Astrocyte of the cerebellum (primary cell): ENCODE results near the gene COTL1.

Experiments used
- DNase-seq: peaks from one replicate; pipeline ENCODE4 v3.0.0-alpha.2; 2011; ENCODE audit warnings: low read depth
- H3K4me3 ChIP-seq: 2 replicates; pipeline ENCODE4 v1.5.1; 2011; ENCODE audit warnings: mild to moderate bottlenecking, low read depth, low read length, moderate library complexity
- CTCF ChIP-seq: IDR thresholded peaks from 2 replicates; pipeline ENCODE4 v1.5.1; 2012; ENCODE audit warnings: low read length, low read depth, moderate library complexity, mild to moderate bottlenecking; ENCODE audit errors: missing control alignments
- in situ Hi-C: cut with HindIII; loops from 2 replicates; pipeline ENCODE4 v1.10.0; 2017; ENCODE audit warnings: low sequenced_read_pairs

Gene COTL1

GRCh38 chr16:84660973-84661372, 43.1 kb upstream of the COTL1 start:
- H3K4me3 ChIP-seq = no peak overlapping the region
- in situ Hi-C loops = loop anchor here (5.0 kb wide), 1 partner anchor 94 kb away; no protein-coding TSS in a partner anchor
- TF ChIP-seq CTCF = no peak
- no peak for DNase-seq

GRCh38 chr16:84659656-84660300, 41.9 kb upstream of the COTL1 start:
- H3K4me3 ChIP-seq = no peak overlapping the region
- DNase-seq = no peak
- no peak for TF ChIP-seq CTCF
- in situ Hi-C loops = loop anchor here (5.0 kb wide), 1 partner anchor 92 kb away; no protein-coding TSS in a partner anchor

- H3K4me3 ChIP-seq = no peak overlapping the region
- in situ Hi-C loops = no loop called here
- no peak for TF ChIP-seq CTCF
- no peak for DNase-seq
These were observed 40.8 kb upstream of the COTL1 start for GRCh38 chr16:84658690-84659089.

- in situ Hi-C loops = no loop called here
- H3K4me3 ChIP-seq = no peak overlapping the region
- no peak for TF ChIP-seq CTCF
- no peak for DNase-seq
These were observed 39.5 kb upstream of the COTL1 start for GRCh38 chr16:84657229-84657837.

GRCh38 chr16:84656649-84657048, 38.8 kb upstream of the COTL1 start:
- H3K4me3 ChIP-seq = no peak overlapping the region
- no peak for TF ChIP-seq CTCF
- in situ Hi-C loops = no loop called here
- DNase-seq = no peak

GRCh38 chr16:84654998-84655397, 37.1 kb upstream of the COTL1 start:
- no peak overlapping the region for H3K4me3 ChIP-seq
- no peak for DNase-seq
- no peak for TF ChIP-seq CTCF

More at GRCh38 chr16:84654998-84655397, 37.1 kb upstream of the COTL1 start:
- in situ Hi-C loops = no loop called here
